Inferior parietal cortex (tissue), 1 donor: ENCODE data around the gene PRSS27.

Source experiments
- DNase-seq: peaks from one replicate; pipeline ENCODE4 v3.0.0-alpha.2; 2016; ENCODE audit errors: extremely low spot score

The PRSS27 gene

GRCh38 chr16:2720064-2720457 lies at the start of gene PRSS27:
PRSS27 (minus strand) TSS chr16:2720224; CDS start chr16:2720160, 64 bp downstream.
- DNase-seq: no peak

- no peak for DNase-seq
Measured at GRCh38 chr16:2769675-2770056, 49.6 kb upstream of the PRSS27 start.

- DNase-seq: no peak
Measured at GRCh38 chr16:2769100-2769529, 49.1 kb upstream of the PRSS27 start.

GRCh38 chr16:2768403-2769089 lies 48.5 kb upstream of the PRSS27 start:
- no peak for DNase-seq

- no peak for DNase-seq
Measured at GRCh38 chr16:2767891-2768290, 47.9 kb upstream of the PRSS27 start.

GRCh38 chr16:2767140-2767731 lies 47.2 kb upstream of the PRSS27 start:
- DNase-seq: no peak

- DNase-seq: no peak
Measured at GRCh38 chr16:2766430-2767139, 46.6 kb upstream of the PRSS27 start.

- DNase-seq: no peak
Measured at GRCh38 chr16:2765462-2766404, 45.7 kb upstream of the PRSS27 start.

GRCh38 chr16:2764718-2765117 lies 44.7 kb upstream of the PRSS27 start:
- no peak for DNase-seq

GRCh38 chr16:2763173-2763572 lies 43.1 kb upstream of the PRSS27 start:
- no peak for DNase-seq

GRCh38 chr16:2762711-2763110 lies 42.7 kb upstream of the PRSS27 start:
- DNase-seq: no peak

GRCh38 chr16:2761886-2762583 lies 42.0 kb upstream of the PRSS27 start:
- no peak for DNase-seq

- no peak for DNase-seq
Measured at GRCh38 chr16:2761472-2761871, 41.4 kb upstream of the PRSS27 start.

GRCh38 chr16:2757344-2757743 lies 37.3 kb upstream of the PRSS27 start:
- no peak for DNase-seq

GRCh38 chr16:2756288-2757015 lies 36.4 kb upstream of the PRSS27 start:
- DNase-seq: no peak

- no peak for DNase-seq
Measured at GRCh38 chr16:2755158-2755557, 35.1 kb upstream of the PRSS27 start.

GRCh38 chr16:2753733-2754020 lies 33.7 kb upstream of the PRSS27 start:
- no peak for DNase-seq

GRCh38 chr16:2752850-2753732 lies 33.1 kb upstream of the PRSS27 start:
- peak; percentile 74 for DNase-seq

- peak; percentile 98 for DNase-seq
Measured at GRCh38 chr16:2752035-2752849, 32.2 kb upstream of the PRSS27 start, which contains the start of gene SRRM2. SRRM2 (plus strand) TSS chr16:2752638; CDS start chr16:2756365, 3,727 bp downstream.
